Non-pigmented ciliary epithelial cell (primary cell): ENCODE data around the gene BIN1.

Experiments used
- DNase-seq: peaks from one replicate; pipeline ENCODE4 v3.0.0-alpha.2; 2010; ENCODE audit warnings: low read depth

The BIN1 gene

GRCh38 chr2:126999106-126999756 is 107.7 kb downstream of the BIN1 start:
- DNase-seq = no peak

GRCh38 chr2:126998486-126998885 is 108.5 kb downstream of the BIN1 start:
- no peak for DNase-seq
